Testis (tissue), 2 donors: ENCODE results near the gene ATP6V0D1.

Experiments
- POLR2A ChIP-seq: fragments of 450-650 bp; IDR thresholded peaks from one replicate; pipeline ENCODE4 v1.6.1; 2017; ENCODE audit warnings: antibody characterized with exemption, mild to moderate bottlenecking, moderate library complexity
- TF ChIP-seq, protein P1 (sequence below), 3 experiments: fragments of 450-650 bp in 2 of 3; fragments of 200-600 bp in 1 of 3; sonication (generic) in 1 of 3; IDR thresholded peaks; one replicate each; pipeline ENCODE4 v1.5.1; 2016 to 2019; ENCODE audit warnings: antibody characterized with exemption in 3 of 3, mild to moderate bottlenecking in 2 of 3, moderate library complexity in 1 of 3

DNA sequence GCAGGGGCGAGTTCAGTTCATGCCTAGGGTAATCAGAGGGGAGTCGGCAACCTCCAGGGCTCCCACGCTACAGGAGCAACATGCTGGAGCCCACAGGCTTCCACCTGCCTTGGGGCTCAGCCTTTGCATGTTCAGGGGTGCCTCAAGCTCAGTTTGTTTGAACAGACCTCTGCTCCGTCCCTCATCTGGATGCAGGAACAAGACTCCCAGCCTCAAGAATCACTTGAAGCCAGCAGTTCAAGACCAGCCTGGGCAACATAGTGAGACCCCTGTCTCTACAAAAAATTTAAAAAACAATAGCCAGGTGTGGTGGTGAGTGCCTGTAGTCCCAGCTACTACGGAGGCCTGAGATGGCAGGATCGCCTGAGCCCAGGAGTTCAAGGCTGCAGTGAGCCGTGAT lies 54.9 kb downstream of the ATP6V0D1 start:
- no peak for TF ChIP-seq POLR2A
- TF ChIP-seq, protein P1, sequence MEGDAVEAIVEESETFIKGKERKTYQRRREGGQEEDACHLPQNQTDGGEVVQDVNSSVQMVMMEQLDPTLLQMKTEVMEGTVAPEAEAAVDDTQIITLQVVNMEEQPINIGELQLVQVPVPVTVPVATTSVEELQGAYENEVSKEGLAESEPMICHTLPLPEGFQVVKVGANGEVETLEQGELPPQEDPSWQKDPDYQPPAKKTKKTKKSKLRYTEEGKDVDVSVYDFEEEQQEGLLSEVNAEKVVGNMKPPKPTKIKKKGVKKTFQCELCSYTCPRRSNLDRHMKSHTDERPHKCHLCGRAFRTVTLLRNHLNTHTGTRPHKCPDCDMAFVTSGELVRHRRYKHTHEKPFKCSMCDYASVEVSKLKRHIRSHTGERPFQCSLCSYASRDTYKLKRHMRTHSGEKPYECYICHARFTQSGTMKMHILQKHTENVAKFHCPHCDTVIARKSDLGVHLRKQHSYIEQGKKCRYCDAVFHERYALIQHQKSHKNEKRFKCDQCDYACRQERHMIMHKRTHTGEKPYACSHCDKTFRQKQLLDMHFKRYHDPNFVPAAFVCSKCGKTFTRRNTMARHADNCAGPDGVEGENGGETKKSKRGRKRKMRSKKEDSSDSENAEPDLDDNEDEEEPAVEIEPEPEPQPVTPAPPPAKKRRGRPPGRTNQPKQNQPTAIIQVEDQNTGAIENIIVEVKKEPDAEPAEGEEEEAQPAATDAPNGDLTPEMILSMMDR (IDR thresholded peaks at IDR 0.05), result no peak
